Measurements from ENCODE around the gene SRSF7. TPM values are rescaled to one million over a fixed set of nuclear protein-coding genes. Genes with fewer than 3 reads are reported as not detected.
"Not testable (repeated sequence)": the region's sequence is repeated elsewhere in the genome, so short reads cannot be mapped to it uniquely, and the experiment has no call there.

Gene SRSF7
- total RNA-seq, 1 donor from 2014 or later: 121 TPM

- intact Hi-C loops (cut with DNase I): no loop called here
- ATAC-seq (no peak), DNase-seq (ENCODE audit: low spot score) (no peak)
Measured at GRCh38 chr2:38763228-38763627, 12.1 kb upstream of the SRSF7 start.

DNA sequence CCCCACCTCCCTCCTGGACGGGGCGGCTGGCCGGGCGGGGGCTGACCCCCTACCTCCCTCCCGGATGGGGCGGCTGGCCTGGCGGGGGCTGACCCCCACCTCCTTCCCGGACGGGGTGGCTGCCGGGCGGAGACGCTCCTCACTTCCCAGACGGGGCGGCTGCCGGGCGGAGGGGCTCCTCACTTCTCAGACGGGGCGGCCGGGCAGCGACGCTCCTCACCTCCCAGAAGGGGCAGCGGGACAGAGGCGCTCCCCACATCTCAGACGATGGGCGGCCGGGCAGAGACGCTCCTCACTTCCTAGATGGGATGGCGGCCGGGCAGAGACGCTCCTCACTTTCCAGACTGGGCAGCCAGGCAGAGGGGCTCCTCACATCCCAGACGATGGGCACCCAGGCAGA lies 4.7 kb upstream of the SRSF7 start:
- ATAC-seq; intact Hi-C loops (cut with DNase I); DNase-seq (ENCODE audit: low spot score): not testable (repeated sequence)

- ATAC-seq (no peak), DNase-seq (ENCODE audit: low spot score) (no peak)
- intact Hi-C loops (cut with DNase I): no loop called here
Measured at GRCh38 chr2:38754506-38754905, 3.3 kb upstream of the SRSF7 start.

GRCh38 chr2:38754049-38754448 lies 2.9 kb upstream of the SRSF7 start:
- DNase-seq (ENCODE audit: low spot score) (no peak), ATAC-seq (no peak)
- intact Hi-C loops (cut with DNase I): no loop called here

- DNase-seq (ENCODE audit: low spot score) (no peak), ATAC-seq (no peak)
- intact Hi-C loops (cut with DNase I): no loop called here
Measured at GRCh38 chr2:38751596-38752410, 642 bp upstream of the SRSF7 start.

DNA sequence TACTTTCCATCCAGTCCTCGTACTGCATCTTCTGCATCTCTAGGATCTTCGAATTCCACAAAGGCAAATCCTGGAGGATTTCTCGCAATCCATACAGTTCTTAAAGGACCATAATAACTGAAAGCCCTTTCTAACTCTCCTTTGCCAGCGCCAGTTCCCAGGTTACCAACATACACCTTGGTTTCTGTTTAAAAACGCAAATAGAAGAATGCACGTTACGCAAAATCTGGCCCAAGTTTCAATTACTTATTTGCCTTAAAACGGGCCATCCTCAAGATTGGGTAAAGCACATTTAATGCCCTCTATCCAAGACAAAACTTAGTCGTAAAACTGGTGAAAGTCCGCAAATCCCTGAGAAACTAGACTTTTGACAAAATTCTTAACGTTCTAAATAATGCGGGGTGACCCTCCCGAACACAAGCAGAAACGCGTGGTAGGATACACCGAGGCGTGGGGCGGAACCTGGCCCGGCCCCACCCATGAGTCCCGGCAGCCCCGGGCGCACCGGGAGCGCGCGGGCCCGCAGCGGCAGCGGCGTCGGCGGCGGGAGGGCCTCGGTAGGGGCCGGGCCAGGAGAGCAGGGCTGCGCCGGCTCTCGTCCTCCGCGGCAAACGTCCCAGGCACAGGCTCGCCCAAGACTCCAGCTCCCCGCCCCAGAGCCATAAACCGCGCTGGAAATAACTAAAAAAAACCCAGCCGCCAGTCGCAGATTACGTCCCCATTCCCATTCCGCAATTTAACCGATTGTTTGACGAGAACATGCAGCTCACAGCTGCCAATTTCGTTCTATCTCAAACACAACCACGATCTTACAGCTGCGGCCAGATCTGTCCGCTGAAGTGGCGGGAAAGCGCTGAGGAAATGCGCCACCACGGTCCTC lies 910 bp downstream of the SRSF7 start:
- ATAC-seq: peak; percentile 70
- peak; percentile 76 for DNase-seq (ENCODE audit: low spot score)
- intact Hi-C loops (cut with DNase I): no loop called here

DNA sequence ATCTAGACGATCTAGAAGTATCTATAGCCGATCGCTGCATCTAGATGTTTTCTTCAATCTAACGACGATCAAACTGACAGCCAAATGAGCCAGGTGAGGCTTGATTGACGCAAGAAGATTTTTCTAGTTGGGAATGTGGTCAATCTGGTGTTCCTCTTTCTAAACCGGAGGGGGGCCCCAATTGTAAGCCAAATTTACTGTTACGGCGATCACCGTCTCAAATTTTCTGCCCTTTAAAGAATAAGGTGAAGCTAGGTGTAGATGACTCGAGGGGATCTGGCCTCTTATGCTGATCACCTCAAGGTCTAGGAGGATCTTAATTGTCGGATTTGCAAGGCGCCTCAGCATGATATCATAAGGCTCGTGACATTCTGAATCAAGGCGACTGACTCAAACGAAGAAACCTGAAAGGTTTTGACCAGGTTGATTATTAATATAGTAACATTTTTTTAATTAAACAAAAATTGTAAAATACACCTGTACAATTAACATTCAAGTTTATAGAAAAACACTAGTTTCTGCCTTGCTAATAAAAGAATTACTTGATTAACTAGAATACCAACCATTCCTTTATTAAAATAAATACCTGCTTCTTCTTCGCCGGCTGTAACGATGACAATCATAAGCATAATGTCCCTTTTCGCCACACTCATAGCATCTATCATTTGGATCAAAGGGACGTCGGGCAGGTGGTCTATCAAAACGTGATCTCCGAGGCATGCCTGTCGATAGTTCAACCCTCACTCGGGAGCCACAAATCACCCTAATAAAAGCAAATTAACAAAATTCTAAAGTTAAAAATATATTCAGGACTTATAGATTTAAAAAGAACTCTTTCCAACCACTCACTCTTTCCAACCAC lies 2.0 kb downstream of the SRSF7 start:
- intact Hi-C loops (cut with DNase I): no loop called here
- no peak for DNase-seq (ENCODE audit: low spot score)
- no peak for ATAC-seq

- intact Hi-C loops (cut with DNase I): no loop called here
- no peak for DNase-seq (ENCODE audit: low spot score)
- ATAC-seq: no peak
Measured at GRCh38 chr2:38748391-38748790, 2.8 kb downstream of the SRSF7 start.

DNA sequence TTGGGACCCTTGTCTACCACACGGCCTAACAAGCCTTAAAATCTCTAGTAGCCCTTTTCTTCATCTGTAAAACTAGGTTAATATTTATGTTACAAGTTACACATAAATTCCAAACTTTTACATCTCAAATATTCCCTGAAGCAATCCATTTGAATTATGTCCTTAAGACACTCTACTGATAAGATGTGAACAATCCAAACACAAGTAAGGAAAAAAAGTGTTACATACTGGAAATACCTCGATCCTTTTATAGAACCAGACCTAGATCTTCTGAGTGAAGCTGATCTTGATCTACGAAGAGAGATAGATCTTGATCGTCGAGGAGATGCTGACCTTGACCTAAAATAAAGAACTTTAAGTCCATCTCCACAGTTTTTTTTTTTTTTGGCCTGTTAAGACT lies 3.3 kb downstream of the SRSF7 start:
- no peak for DNase-seq (ENCODE audit: low spot score)
- intact Hi-C loops (cut with DNase I): no loop called here
- no peak for ATAC-seq

DNA sequence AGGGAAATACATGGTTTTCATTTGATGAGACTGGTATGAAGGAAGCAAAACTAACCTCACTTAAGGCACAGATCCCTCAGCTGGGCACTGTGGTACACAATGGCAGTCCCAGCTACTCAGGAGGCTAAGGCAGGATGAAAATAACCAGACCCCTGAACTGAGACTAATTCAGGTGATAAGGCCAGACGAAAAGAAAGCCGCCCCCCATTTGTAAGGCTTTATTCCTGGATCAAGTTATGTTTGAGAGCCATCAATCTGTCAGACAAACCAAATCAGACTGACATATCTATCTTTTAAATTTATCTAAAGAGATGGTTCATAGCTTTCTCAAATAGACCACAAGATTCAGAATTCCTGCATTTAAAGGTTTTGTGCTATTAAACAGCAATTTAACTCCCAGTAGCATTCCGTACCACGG lies 4.1 kb downstream of the SRSF7 start:
- intact Hi-C loops (cut with DNase I): no loop called here
- ATAC-seq: no peak
- DNase-seq (ENCODE audit: low spot score): no peak

DNA sequence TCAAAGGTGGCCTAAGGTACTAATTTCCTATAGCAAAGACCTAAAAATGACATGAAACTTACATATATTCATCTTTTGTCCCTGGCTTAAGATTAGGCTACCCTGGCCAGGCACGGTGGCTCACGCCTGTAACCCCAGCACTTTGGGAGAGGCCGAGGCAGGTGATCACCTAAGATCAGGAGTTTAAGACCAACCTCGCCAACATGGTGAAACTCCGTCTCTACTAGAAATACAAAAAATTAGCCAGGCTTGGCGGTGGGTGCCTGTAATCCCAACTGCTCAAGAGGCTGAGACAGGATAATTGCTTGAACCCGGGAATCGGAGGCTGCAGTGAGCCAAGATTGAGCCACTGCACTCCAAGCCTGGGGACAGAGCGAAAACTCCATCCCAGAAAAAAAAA lies 5.9 kb downstream of the SRSF7 start:
- intact Hi-C loops (cut with DNase I): no loop called here
- DNase-seq (ENCODE audit: low spot score) (no peak), ATAC-seq (no peak)

GRCh38 chr2:38744399-38744780 lies 6.8 kb downstream of the SRSF7 start:
- DNase-seq (ENCODE audit: low spot score) (no peak), ATAC-seq (no peak)
- intact Hi-C loops (cut with DNase I): loop anchor here (5.0 kb wide), 2 partner anchors 162 to 207 kb away; no protein-coding TSS in a partner anchor

- ATAC-seq: no peak
- no peak for DNase-seq (ENCODE audit: low spot score)
- intact Hi-C loops (cut with DNase I): loop anchor here (5.0 kb wide), 2 partner anchors 162 to 207 kb away; no protein-coding TSS in a partner anchor
Measured at GRCh38 chr2:38743672-38744398, 7.3 kb downstream of the SRSF7 start.

GRCh38 chr2:38742797-38743559 lies 8.2 kb downstream of the SRSF7 start:
- ATAC-seq (no peak), DNase-seq (ENCODE audit: low spot score) (no peak)
- intact Hi-C loops (cut with DNase I): loop anchor here (5.0 kb wide), 2 partner anchors 161 to 206 kb away; no protein-coding TSS in a partner anchor

- DNase-seq (ENCODE audit: low spot score) (peak; percentile 67), ATAC-seq (peak; percentile 54)
- intact Hi-C loops (cut with DNase I): loop anchor here (5.0 kb wide), 2 partner anchors 159 to 204 kb away; no protein-coding TSS in a partner anchor
Measured at GRCh38 chr2:38740851-38741731, 10.1 kb downstream of the SRSF7 start.

DNA sequence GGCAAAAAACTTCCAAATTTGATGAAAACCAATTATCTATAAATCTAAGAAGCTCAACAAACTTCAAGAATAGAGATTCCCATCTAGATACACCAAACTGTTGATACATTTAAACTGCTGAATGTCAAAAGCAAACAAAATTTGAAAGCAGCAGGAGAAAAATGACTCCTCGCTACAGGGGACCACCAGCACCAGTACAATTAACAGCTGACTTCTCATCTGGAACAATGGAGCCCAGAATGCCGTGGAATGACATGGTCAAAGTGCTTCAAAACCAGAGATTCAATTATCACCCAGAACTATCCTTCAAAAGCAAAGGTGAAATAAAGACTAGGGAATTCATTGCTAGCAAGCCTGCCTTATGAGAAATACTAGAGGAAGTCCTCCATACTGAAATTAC lies 11.6 kb downstream of the SRSF7 start:
- intact Hi-C loops (cut with DNase I): loop anchor here (10.0 kb wide), 1 partner anchor 425 kb away; no protein-coding TSS in a partner anchor
- ATAC-seq (no peak), DNase-seq (ENCODE audit: low spot score) (peak; percentile 26)

DNA sequence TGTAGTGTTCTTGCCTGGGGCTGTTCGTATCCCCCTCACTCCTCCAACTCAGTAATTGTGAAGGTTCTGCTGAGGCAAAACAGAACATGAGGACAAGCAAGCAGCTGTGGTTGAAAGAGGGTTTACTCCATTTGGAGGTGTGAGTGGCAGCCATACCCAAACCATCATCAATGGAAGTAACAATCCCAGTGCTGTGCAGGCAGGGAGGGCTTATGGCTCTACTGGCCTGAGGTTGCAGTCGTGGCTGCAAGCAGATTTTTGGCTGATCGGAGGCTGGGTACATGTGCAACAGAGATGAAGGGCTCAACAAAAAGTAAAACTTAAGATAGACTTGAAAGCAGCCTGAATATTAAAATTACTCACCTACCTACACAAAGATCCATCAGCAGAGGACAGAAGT lies 13.2 kb downstream of the SRSF7 start:
- intact Hi-C loops (cut with DNase I): loop anchor here (10.0 kb wide), 1 partner anchor 423 kb away; no protein-coding TSS in a partner anchor
- DNase-seq (ENCODE audit: low spot score): peak; percentile 32
- ATAC-seq: no peak

All from sciatic nerve (tissue), 2 donors.